Prostate gland (tissue), 2 donors: ENCODE measurements around the gene PCSK4.

ENCODE experiments used
- CTCF ChIP-seq, 4 experiments: fragments of 200-600 bp in 2 of 4; fragments of 450-650 bp in 2 of 4; sonication (generic) in 2 of 4; IDR thresholded peaks; 1 replicate in 3 of 4; 2 replicates in 1 of 4; pipeline ENCODE4 v1.5.1; 2016 to 2019; ENCODE audit warnings: antibody characterized with exemption in 4 of 4, mild to moderate bottlenecking in 2 of 4, moderate library complexity in 2 of 4
- POLR2A ChIP-seq: fragments of 450-650 bp; IDR thresholded peaks from one replicate; pipeline ENCODE4 v1.6.1; 2016; ENCODE audit warnings: antibody characterized with exemption, mild to moderate bottlenecking
- POLR2AphosphoS5 ChIP-seq: sonication (generic); formaldehyde crosslinking; IDR thresholded peaks from one replicate; pipeline ENCODE4 v1.6.1; 2017; ENCODE audit warnings: antibody characterized with exemption

GRCh38 chr19:1497578-1498235 lies 7.6 kb upstream of the PCSK4 start:
- TF ChIP-seq CTCF (IDR thresholded peaks at IDR 0.05) (no peak), POLR2A (no peak), POLR2AphosphoS5 (no peak)
